ENCODE data around the gene ARHGAP21.

- TF ChIP-seq CTCF (IDR thresholded peaks at IDR 0.05; ENCODE audit: low read depth, low read length, poor library complexity, severe bottlenecking) (no peak), EZH2phosphoT487 (IDR thresholded peaks at IDR 0.05; ENCODE audit: borderline replicate concordance, low read length) (no peak)
Observed at GRCh38 chr10:24730811-24731210, 7.1 kb upstream of the ARHGAP21 start.

Data from DOHH2 (cell line).